Hematopoietic multipotent progenitor cell treated with erythropoietin and hydrocortisone succinate and interleukin-3 and kit ligand, for 17 days (in vitro differentiated cells): ENCODE results near the gene NAA35.
"Not testable (repeated sequence)": the region's sequence is repeated elsewhere in the genome, so short reads cannot be mapped to it uniquely, and the experiment has no call there.

ENCODE experiments used
- DNase-seq: peaks from one replicate; pipeline ENCODE4 v3.0.0-alpha.2; 2015; ENCODE audit warnings: low spot score

NAA35 gene

GRCh38 chr9:86034863-86035734 lies 94.2 kb downstream of the NAA35 start:
- no peak for DNase-seq

GRCh38 chr9:86035827-86036440 lies 95.0 kb downstream of the NAA35 start:
- DNase-seq, result no peak

GRCh38 chr9:86036555-86036954 lies 95.6 kb downstream of the NAA35 start:
- no peak for DNase-seq

GRCh38 chr9:86039991-86040860 lies 99.3 kb downstream of the NAA35 start:
- DNase-seq, result no peak

GRCh38 chr9:86040861-86041155 lies 99.9 kb downstream of the NAA35 start:
- DNase-seq, result no peak

GRCh38 chr9:86041311-86041741 lies 100.4 kb downstream of the NAA35 start:
- DNase-seq, result no peak

- DNase-seq, result no peak
Observed at GRCh38 chr9:86042199-86042978, 101.4 kb downstream of the NAA35 start.

- DNase-seq, result no peak
Observed at GRCh38 chr9:86043586-86043985, 102.6 kb downstream of the NAA35 start.

- DNase-seq, result no peak
Observed at GRCh38 chr9:86043999-86044398, 103.1 kb downstream of the NAA35 start.

GRCh38 chr9:86045654-86046053 lies 104.7 kb downstream of the NAA35 start:
- no peak for DNase-seq

- DNase-seq, result no peak
Observed at GRCh38 chr9:86046071-86046636, 105.2 kb downstream of the NAA35 start.

GRCh38 chr9:86046930-86047341 lies 106.0 kb downstream of the NAA35 start:
- DNase-seq, result no peak

GRCh38 chr9:86047361-86047760 lies 106.4 kb downstream of the NAA35 start:
- no peak for DNase-seq

- not testable (repeated sequence) for DNase-seq
Observed at GRCh38 chr9:86048018-86048742, 107.2 kb downstream of the NAA35 start.

- DNase-seq, result no peak
Observed at GRCh38 chr9:86052556-86053468, 111.9 kb downstream of the NAA35 start.

- DNase-seq, result no peak
Observed at GRCh38 chr9:86054695-86055094, 113.7 kb downstream of the NAA35 start.

- DNase-seq, result no peak
Observed at GRCh38 chr9:86057491-86057890, 116.5 kb downstream of the NAA35 start.

GRCh38 chr9:86061972-86062739 lies 121.2 kb downstream of the NAA35 start:
- DNase-seq, result no peak
